Hepatocyte (in vitro differentiated cells): ENCODE results near the gene MACROH2A2.

ENCODE experiments used
- EZH2 ChIP-seq: fragments of 200-600 bp; sonication (generic); IDR thresholded peaks from 2 replicates; pipeline ENCODE4 v1.6.1; 2016; ENCODE audit warnings: antibody characterized with exemption, mild to moderate bottlenecking, borderline replicate concordance
- EZH2phosphoT487 ChIP-seq: fragments of 200-600 bp; sonication (generic); IDR thresholded peaks from one replicate; pipeline ENCODE4 v1.6.1; 2018; ENCODE audit warnings: antibody characterized with exemption, mild to moderate bottlenecking, low read depth, moderate library complexity; ENCODE audit not compliant: unreplicated experiment, severe bottlenecking
- TF ChIP-seq, protein P1 (sequence below): fragments of 200-600 bp; sonication (generic); IDR thresholded peaks from 2 replicates; pipeline ENCODE4 v1.5.1; 2016; ENCODE audit warnings: antibody characterized with exemption, mild to moderate bottlenecking; ENCODE audit not compliant: poor library complexity

GRCh38 chr10:70069346-70069745 lies 16.7 kb downstream of the MACROH2A2 start:
- TF ChIP-seq, protein P1, sequence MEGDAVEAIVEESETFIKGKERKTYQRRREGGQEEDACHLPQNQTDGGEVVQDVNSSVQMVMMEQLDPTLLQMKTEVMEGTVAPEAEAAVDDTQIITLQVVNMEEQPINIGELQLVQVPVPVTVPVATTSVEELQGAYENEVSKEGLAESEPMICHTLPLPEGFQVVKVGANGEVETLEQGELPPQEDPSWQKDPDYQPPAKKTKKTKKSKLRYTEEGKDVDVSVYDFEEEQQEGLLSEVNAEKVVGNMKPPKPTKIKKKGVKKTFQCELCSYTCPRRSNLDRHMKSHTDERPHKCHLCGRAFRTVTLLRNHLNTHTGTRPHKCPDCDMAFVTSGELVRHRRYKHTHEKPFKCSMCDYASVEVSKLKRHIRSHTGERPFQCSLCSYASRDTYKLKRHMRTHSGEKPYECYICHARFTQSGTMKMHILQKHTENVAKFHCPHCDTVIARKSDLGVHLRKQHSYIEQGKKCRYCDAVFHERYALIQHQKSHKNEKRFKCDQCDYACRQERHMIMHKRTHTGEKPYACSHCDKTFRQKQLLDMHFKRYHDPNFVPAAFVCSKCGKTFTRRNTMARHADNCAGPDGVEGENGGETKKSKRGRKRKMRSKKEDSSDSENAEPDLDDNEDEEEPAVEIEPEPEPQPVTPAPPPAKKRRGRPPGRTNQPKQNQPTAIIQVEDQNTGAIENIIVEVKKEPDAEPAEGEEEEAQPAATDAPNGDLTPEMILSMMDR = no peak
- TF ChIP-seq EZH2 (no peak), EZH2phosphoT487 (no peak)
